HAP-1 (cell line): Measurements from ENCODE around the gene PPP1R13B.

Experiments
- DNase-seq, 2 experiments: peaks; one replicate each; pipeline ENCODE4 v3.0.0-alpha.2; 2016 to 2020; ENCODE audit warnings: low spot score in 2 of 2
- H3K27me3 ChIP-seq: fragments of 250-450 bp; sonication (Bioruptor Pico); 2 replicates; pipeline ENCODE4 v1.5.1; 2020; ENCODE audit warnings: low read depth, mild to moderate bottlenecking, moderate library complexity
- H3K36me3 ChIP-seq: fragments of 250-450 bp; sonication (Bioruptor Pico); replicated peaks from 2 replicates; pipeline ENCODE4 v1.5.1; 2020; ENCODE audit warnings: mild to moderate bottlenecking
- H3K4me1 ChIP-seq: fragments of 250-450 bp; sonication (Bioruptor Pico); 2 replicates; pipeline ENCODE4 v1.5.1; 2020; ENCODE audit warnings: mild to moderate bottlenecking
- H3K4me3 ChIP-seq: fragments of 250-450 bp; sonication (Bioruptor Pico); 2 replicates; pipeline ENCODE4 v1.5.1; 2020; ENCODE audit warnings: mild to moderate bottlenecking, moderate library complexity
- H3K9me3 ChIP-seq: fragments of 250-450 bp; sonication (Bioruptor Pico); 2 replicates; pipeline ENCODE4 v1.5.1; 2020; ENCODE audit warnings: mild to moderate bottlenecking, moderate library complexity
- in situ Hi-C: fragments of 300-500 bp; cut with MboI; formaldehyde crosslinking; loops from 3 replicates; pipeline ENCODE4 v1.14.3; 2020; ENCODE audit warnings: low sequenced_read_pairs, inconsistent platforms, mixed read lengths

The PPP1R13B gene

GRCh38 chr14:103731481-103731880 lies 115.9 kb downstream of the PPP1R13B start:
- Histone ChIP-seq H3K9me3 (no peaks in the 10 kb centered on the region), H3K36me3 (peaks cover 50% of the 10 kb centered on the region), H3K4me1 (no peaks in the 10 kb centered on the region), H3K4me3 (no peak overlapping the region), H3K27me3 (no peaks in the 10 kb centered on the region)
- no peak for DNase-seq
- in situ Hi-C loops = no loop called here

- Histone ChIP-seq H3K36me3 (peaks cover 59% of the 10 kb centered on the region), H3K27me3 (no peaks in the 10 kb centered on the region), H3K9me3 (no peaks in the 10 kb centered on the region), H3K4me1 (no peaks in the 10 kb centered on the region), H3K4me3 (no peak overlapping the region)
- in situ Hi-C loops = no loop called here
- DNase-seq = no peak
Measured at GRCh38 chr14:103730490-103731035, 116.8 kb downstream of the PPP1R13B start.

GRCh38 chr14:103729496-103730448 lies 117.6 kb downstream of the PPP1R13B start:
- in situ Hi-C loops = no loop called here
- H3K27me3 ChIP-seq = no peaks in the 10 kb centered on the region
- H3K4me1 ChIP-seq = no peaks in the 10 kb centered on the region
- H3K4me3 ChIP-seq = no peak overlapping the region
- no peaks in the 10 kb centered on the region for H3K9me3 ChIP-seq
- DNase-seq = no peak
- peaks cover 59% of the 10 kb centered on the region for H3K36me3 ChIP-seq

DNA sequence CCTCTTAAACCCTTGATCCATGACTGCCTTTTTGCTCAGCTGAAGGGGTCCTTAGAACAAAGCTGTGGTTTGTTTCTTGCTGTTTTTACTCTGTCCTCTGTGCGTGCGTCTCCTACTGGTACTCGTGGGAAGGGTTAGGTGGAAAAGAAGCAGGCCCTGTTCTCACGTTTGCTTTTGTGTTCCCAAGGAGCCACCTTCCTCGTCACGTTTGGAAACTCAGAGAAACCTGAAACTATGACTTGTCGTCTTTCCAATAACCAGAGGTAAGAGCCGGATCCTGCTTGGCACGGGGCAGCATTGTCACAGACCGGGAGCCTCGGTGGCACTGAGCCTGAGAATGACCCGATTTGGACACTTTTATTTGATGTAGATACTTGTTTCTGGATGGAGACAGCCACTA lies 118.7 kb downstream of the PPP1R13B start:
- H3K4me1 ChIP-seq = no peaks in the 10 kb centered on the region
- no peak overlapping the region for H3K4me3 ChIP-seq
- H3K36me3 ChIP-seq = peaks cover 57% of the 10 kb centered on the region
- no peaks in the 10 kb centered on the region for H3K27me3 ChIP-seq
- no peaks in the 10 kb centered on the region for H3K9me3 ChIP-seq
- DNase-seq = no peak
- in situ Hi-C loops = no loop called here

- Histone ChIP-seq H3K9me3 (no peaks in the 10 kb centered on the region), H3K4me1 (no peaks in the 10 kb centered on the region), H3K36me3 (peaks cover 52% of the 10 kb centered on the region), H3K27me3 (no peaks in the 10 kb centered on the region), H3K4me3 (no peak overlapping the region)
- no peak for DNase-seq
- in situ Hi-C loops = no loop called here
Measured at GRCh38 chr14:103728141-103728540, 119.2 kb downstream of the PPP1R13B start.

DNA sequence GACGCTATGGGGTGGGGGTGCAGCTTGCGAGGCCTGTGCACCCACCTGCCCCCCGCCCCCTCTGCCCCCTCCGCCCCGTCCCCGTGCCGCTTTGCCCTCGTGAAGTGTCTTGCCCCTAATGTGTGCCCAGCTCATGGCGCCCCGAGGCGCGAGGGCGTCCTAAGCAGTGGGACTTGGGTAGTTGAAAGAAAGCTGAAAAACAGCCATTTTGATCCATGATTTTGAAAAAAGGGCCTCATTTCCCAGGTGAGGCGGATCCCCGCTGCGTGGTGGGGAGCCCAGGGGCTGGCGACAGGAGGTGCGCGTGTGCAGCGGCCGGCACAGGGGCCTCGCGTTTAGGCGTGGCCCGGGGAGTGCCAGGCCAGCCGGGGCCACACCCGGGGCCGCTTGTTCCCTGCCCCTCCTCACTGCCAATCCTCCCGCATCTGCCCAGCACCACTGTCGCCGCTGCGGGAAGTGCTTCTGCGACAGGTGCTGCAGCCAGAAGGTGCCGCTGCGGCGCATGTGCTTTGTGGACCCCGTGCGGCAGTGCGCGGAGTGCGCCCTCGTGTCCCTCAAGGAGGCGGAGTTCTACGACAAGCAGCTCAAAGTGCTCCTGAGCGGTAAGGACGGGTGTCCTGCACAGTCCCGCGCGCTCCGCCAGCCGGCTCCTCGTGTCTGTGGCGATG lies 119.9 kb downstream of the PPP1R13B start:
- no peak for DNase-seq
- Histone ChIP-seq H3K4me3 (no peak overlapping the region), H3K36me3 (peaks cover 45% of the 10 kb centered on the region), H3K9me3 (no peaks in the 10 kb centered on the region), H3K27me3 (no peaks in the 10 kb centered on the region), H3K4me1 (no peaks in the 10 kb centered on the region)
- in situ Hi-C loops = no loop called here

DNA sequence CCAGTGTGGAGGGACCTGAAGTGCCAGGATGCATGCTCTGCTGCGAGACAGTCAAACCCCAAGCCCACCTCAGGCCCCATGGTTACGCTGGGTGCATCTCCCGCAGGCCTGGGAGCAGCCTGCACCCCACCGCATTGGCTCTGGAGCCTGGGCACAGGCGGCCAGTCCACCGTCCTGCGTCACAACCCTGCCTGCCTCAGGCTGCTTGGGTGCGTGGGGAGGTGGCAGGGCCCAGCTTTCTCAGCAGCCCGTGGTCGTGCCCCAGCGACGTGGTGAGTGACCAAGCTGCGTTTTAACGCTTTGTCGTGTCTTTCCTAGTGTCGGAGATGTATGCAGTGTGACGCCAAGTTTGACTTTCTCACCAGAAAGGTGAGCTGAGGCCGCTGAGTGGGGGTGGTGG lies 120.9 kb downstream of the PPP1R13B start:
- Histone ChIP-seq H3K9me3 (no peaks in the 10 kb centered on the region), H3K36me3 (peaks cover 39% of the 10 kb centered on the region), H3K4me3 (no peak overlapping the region), H3K27me3 (no peaks in the 10 kb centered on the region), H3K4me1 (no peaks in the 10 kb centered on the region)
- in situ Hi-C loops = no loop called here
- no peak for DNase-seq

DNA sequence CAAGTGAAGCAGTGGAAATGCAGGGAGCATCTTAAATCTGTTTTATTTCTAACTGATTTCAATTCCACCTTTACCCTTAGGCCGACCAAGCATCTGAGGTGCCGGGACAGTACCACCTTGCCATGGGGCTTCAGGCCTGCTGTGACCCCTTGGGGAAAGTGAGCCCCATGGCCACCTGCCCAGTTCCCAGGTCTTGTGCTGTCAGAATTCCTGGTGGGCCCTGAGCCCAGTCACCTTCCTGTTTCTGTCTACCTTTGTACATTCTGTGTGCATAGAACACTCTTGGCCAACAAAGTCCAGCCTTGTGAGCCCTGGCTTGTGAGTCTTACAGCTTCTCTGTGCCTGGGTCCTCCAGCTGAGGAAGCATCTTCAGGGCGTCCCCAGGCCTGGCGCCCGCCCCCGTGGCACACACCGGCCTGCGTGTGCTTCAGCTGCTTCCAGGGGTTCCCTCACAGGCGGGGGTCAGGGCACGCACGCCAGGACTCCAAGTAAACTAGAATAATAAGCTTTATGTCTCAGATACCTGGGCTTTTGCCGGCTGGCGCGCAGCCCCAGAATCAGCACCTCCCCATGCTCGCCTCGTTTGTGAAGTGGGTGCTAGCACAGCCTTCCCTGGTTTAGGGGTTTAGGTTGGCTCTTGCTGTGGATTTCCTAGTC lies 121.5 kb downstream of the PPP1R13B start:
- DNase-seq = no peak
- in situ Hi-C loops = no loop called here
- Histone ChIP-seq H3K36me3 (peaks cover 38% of the 10 kb centered on the region), H3K4me1 (no peaks in the 10 kb centered on the region), H3K4me3 (no peak overlapping the region), H3K9me3 (no peaks in the 10 kb centered on the region), H3K27me3 (no peaks in the 10 kb centered on the region)

- DNase-seq = no peak
- H3K27me3 ChIP-seq = no peaks in the 10 kb centered on the region
- in situ Hi-C loops = no loop called here
- H3K36me3 ChIP-seq = peaks cover 31% of the 10 kb centered on the region
- no peaks in the 10 kb centered on the region for H3K4me1 ChIP-seq
- H3K4me3 ChIP-seq = no peak overlapping the region
- H3K9me3 ChIP-seq = no peaks in the 10 kb centered on the region
Measured at GRCh38 chr14:103725001-103725682, 122.2 kb downstream of the PPP1R13B start.

GRCh38 chr14:103724116-103724515 lies 123.3 kb downstream of the PPP1R13B start:
- H3K36me3 ChIP-seq = peaks cover 21% of the 10 kb centered on the region
- DNase-seq = no peak
- no peaks in the 10 kb centered on the region for H3K4me1 ChIP-seq
- no peak overlapping the region for H3K4me3 ChIP-seq
- no peaks in the 10 kb centered on the region for H3K27me3 ChIP-seq
- in situ Hi-C loops = no loop called here
- H3K9me3 ChIP-seq = no peaks in the 10 kb centered on the region

- H3K27me3 ChIP-seq = no peaks in the 10 kb centered on the region
- peaks cover 17% of the 10 kb centered on the region for H3K36me3 ChIP-seq
- no peaks in the 10 kb centered on the region for H3K9me3 ChIP-seq
- no peak for DNase-seq
- H3K4me3 ChIP-seq = no peak overlapping the region
- in situ Hi-C loops = no loop called here
- H3K4me1 ChIP-seq = no peaks in the 10 kb centered on the region
Measured at GRCh38 chr14:103723748-103724081, 123.7 kb downstream of the PPP1R13B start.

GRCh38 chr14:103721334-103722120 lies 125.8 kb downstream of the PPP1R13B start:
- in situ Hi-C loops = no loop called here
- DNase-seq = no peak
- no peaks in the 10 kb centered on the region for H3K27me3 ChIP-seq
- no peaks in the 10 kb centered on the region for H3K9me3 ChIP-seq
- no peak overlapping the region for H3K4me3 ChIP-seq
- H3K36me3 ChIP-seq = peaks cover 9% of the 10 kb centered on the region; the same call in 1 of the 2 replicates
- no peaks in the 10 kb centered on the region; the same call in 1 of the 2 replicates for H3K4me1 ChIP-seq

GRCh38 chr14:103719751-103720150 lies 127.6 kb downstream of the PPP1R13B start:
- no peak for DNase-seq
- no peaks in the 10 kb centered on the region for H3K9me3 ChIP-seq
- H3K27me3 ChIP-seq = no peaks in the 10 kb centered on the region
- in situ Hi-C loops = no loop called here
- no peak overlapping the region for H3K4me3 ChIP-seq
- H3K4me1 ChIP-seq = no peaks in the 10 kb centered on the region; the same call in none of the 2 replicates
- peaks cover 3% of the 10 kb centered on the region for H3K36me3 ChIP-seq
